GM18520 (cell line): Measurements from ENCODE around the gene RS1.

Experiments
- ATAC-seq: cut with Tn5 transposase; IDR thresholded peaks from one replicate; pipeline ENCODE4 v1.9.1; 2021; ENCODE audit not compliant: unreplicated experiment

The RS1 gene

DNA sequence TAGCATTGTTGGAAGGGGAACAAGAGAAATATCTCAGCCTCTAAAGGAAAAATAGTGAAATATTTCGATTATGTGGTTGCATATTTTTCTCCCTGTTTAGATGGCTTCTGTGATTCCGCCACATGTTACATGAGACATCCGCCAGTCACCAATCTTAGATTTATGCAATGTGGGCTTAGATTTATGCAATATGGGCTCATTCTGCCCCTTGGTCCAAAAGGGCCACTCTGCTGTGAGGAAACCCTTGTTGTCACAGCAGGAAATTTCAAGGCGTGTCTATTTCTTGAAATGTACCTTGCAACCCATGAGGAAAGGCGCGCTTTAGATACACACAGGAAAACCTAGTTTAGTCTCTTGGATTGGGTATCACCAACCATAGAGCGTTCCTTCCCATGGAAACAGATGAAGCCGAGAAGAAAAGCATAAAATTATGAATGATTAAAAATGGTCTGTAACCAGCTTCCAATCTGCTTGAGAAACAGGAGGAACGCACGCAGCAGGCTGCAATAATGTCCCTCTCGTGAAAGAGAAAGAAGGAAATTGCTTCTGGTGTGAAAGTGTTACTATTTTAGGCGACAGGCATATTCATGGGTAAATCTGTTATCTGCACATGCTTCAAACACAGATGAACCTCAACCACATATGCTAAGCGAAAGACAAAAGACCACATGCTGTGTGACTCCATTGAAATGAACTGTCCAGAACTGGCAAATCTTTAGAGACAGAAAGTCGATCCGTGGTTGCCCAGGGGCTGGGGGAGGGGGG, 3.7 kb downstream of the RS1 start:
- ATAC-seq: no peak

DNA sequence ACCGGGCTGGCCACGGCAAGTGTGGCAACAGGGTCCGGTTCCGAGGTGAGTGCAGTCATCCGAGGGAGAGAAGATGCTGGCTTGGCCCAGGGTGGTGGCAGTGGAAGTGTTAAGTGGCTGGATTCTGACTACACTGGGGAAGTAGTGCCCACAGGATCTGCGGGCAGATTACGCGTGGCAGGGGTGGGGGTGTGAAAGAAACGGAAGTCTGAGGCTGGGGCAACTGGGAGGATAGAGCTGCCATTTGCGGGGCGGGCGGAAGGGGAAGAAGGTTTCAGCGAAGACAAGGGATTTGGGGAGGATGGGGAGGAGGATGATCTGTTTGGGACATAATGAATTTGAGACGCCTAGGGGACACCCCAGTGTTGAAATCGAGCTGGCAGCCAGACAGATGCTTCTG, 5.3 kb downstream of the RS1 start:
- no peak for ATAC-seq

DNA sequence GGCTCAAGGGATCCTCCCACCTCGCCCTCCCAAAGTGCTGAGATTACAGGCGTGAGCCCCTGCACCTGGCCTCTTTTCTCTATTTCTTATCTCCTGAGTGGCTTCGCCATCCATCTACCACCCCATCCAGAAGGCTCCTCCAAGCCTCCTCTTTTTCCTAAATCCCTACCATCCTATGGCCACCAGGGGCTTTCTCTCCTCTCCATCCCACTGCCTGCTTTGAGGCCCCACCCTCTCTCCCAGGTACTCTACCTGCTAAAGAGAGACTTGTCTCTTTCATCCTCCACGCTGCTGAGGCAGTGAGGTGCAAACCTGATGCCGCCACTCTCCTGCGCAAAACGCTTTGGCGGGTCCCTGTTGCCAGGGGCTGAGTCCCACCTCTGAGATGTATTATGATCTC, 7.0 kb downstream of the RS1 start:
- ATAC-seq: no peak

DNA sequence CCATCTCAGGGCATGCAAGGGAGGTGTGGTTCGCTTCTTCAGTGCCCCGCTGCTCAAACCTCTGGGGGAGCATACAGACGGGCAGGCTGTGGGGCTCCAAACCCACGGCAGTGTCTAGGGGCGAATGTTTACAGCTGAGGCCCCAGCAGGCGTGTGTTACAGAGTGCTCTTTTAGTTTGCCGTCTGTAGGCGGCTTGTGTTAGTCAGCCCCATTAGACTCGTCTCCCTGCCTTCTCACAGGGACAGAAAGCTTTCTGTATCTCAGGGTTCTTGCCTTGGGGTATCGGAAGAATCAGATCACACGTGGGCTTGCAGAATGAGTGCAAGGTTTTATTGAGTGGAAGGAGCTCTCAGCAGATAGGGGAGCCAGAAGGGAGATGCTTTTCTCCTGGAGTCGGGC, 10.6 kb downstream of the RS1 start:
- ATAC-seq: no peak

DNA sequence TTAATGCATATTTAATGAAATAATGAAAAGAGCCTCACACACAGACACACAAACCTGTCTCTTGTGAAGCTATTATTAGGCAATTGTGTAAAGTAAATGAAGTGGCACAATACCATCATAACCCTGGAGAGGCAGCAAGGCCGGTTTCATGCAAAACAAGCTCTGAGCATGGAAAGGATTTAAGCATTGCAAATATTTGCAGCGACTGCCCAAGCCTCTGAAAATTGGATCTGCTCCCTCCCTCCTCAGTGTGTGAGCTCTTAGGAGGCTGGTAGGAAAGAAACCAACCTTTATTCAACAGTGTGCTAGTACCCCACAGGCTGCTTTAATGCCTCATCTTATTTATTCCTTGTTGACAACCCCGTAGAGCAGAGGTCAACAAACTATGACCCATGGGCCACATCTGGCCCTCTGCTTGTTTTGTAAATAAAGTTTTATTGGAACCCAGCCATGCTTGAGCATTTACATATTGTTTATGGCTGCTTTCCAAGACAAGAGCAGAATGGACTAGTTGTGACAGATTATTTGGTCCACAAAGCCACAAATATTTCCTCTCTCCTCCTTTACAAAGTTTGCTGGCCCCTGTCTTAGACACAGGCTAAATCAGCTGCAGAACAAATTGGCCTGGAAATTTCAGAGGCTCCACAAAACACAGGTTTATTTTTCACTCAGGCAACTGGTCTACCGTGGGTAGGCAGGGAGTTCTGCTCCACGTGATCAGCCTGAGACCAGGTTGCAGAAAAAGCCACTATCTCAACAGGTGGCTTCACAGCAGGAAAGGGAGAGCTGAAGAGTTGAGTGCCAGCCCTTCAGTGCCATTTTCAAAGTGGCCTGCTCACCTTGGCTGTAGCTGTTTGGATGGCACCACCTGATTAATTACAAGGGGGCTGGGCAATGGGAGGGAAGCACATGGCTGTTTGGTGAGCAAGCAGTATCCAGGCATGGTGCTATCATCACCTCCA, 16.8 kb downstream of the RS1 start:
- ATAC-seq: no peak

DNA sequence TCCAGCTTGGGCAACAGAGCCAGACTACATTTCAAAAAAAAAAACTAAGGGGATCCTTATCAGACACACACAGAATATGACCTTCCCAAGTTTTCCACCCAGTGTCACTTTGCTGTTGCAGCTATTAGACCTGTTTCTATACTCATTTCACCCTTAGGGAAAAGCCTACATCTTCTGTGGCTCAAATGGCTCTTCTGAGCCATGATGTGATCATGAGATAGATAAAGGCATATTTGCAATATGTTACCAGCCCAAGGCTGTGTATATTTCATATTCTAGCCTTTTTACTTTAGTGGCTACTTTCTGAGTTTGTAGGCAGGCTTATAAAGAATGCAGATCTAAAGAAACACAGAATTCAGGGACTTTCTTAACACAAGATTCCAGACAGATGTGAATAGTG, 19.3 kb downstream of the RS1 start:
- ATAC-seq: no peak

DNA sequence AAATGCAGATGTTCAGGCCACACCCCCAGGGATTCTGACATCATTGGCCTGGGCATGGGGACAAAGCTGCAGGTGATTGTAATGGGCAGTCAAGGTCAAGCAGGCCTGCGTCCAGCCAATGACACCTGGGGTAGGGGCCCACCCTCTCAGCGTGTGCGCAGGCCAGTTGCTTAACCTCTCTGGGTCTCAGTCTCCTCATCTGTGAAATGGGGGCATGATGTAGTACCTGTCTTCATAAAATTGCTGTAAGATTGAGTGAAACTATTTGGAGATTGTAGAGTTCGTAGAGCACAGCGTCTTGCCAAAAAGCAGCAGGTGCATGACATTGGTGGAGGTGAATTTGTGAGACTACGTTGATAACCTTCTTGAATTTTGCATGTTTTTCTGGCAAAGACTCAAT, 21.2 kb downstream of the RS1 start:
- ATAC-seq: no peak

DNA sequence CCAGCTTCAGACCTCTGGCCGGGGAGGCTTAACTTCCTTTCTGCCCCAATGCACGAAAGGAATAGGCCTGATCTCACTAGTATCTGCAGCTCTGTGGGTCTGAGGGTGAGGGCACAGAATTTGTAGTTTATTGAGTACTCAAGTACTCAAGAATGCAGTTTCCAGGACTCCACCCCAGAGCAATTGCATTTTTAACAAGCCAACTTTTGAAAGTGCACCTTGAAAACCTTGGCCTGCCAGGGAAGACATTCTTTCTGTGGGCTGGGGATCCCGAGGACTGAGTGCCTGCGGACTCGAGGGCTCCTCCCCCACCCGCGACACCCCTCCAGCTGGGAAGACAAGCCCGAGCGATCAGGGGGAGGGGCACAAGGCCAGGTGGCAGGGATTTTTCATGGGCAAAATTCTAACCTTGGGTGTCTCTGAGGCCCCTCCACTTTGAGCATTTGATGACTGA, 22.4 kb downstream of the RS1 start:
- no peak for ATAC-seq

DNA sequence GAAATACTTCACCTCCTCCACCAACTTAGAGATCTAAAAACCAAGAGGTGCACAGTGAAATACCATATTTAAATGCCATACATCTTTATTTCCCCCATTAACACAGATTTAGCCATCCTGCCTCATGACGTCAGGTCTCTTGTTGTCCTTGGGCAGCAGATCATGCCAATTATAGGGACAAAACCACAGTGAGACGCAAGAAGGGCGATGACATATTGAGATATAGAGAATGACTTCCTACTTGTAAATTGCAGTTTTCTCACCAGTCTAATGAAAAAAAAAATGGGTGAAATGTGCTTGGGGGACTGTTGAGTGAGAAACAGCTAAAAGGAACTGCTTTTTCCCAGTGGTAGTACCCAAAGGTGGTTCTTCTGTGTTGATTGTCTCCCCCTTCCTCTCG, 24.3 kb downstream of the RS1 start:
- no peak for ATAC-seq

DNA sequence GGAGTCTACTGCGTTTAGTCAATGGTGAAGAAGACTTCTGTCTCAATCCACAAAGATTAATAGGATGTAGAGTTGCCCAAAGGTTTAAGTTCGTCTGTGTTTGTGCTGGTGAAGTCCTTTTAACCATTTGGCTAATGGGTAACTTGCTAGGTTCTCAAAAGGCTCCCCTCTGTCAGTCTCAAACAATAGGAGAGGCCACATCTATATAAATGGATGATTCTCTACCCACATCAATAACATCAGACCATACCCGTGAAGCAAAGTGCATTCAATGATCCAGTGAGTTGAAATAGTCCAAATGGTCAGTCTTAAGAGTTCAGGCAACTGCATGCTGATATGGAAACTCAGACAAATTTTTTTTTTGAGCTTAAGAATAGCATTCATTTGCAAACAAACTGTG, 28.1 kb downstream of the RS1 start:
- ATAC-seq: no peak

DNA sequence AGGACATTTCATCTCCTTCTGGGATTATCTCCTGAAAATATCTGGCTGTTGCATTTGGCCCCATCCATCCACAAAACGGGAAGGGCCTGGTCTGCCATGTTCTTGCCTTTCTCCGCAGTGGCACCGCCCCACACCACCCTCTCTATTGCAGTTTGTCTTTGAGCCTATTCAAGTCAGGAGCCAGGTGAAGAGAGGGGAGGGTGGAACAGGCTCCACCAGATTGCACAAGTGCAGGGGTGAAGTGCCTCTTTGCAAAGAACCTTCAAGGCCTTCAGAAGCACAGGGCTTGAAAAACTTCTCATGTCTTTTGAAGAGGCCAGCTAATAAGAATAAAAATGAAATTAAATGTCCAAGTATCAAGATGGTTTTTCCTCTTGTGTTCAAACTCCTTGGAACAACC, 28.7 kb downstream of the RS1 start:
- ATAC-seq: no peak

DNA sequence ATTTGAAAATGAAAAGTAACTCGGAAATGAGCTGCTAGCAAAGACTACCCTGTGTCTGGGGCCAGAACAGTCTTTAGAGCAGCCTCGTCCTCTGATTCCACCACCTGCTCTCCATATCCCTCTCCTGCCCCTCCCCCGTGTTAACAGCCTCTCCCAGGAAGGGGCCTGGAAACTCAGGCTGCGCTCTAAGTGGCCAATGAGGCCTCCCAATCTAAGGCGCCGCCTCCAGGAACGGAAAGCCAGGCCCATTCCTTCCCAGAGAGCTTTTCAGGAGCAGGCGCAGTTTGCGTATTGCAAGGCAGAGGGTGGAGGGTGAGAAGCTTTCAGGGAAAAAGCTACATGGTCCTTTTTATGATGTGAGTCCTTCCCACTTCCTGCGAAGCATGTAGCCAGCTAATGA, 31.2 kb downstream of the RS1 start:
- ATAC-seq: no peak

DNA sequence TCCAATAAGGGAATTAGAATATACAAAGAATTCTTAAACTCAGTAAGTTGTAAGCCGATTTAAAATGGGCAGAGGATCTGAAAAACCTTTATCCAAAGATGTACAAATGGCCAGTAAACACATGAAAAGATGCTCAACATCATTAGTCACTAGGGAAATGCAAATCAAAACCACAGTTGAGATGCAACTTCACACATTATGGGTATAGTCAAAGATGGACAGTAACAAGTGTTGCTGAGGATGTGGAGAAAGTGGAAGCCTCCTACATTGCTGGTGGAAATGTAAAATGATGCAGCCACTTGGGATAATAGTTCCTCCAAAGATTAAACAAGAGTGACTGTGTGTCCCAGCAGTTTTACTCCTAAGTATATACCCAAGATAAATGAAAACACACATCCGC, 32.6 kb downstream of the RS1 start:
- no peak for ATAC-seq

DNA sequence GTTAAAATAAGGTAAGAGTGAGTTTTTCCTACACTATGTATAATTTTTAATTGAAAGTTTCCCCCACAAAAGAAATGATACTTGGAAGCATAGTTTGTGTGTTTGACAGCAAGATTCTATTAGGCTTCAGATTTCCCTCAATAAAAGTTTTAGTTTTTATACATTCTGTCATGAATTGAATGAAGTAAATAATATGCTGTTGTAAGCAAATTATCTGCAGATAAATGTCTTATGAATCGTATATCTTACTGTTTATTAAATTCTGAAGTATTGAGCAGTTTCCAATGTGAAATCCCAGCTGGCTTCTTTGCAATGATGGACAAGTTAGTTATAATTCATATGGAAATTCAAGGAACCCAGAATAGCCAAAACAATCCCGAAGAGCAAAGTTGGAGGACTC, 33.5 kb downstream of the RS1 start:
- ATAC-seq: no peak

DNA sequence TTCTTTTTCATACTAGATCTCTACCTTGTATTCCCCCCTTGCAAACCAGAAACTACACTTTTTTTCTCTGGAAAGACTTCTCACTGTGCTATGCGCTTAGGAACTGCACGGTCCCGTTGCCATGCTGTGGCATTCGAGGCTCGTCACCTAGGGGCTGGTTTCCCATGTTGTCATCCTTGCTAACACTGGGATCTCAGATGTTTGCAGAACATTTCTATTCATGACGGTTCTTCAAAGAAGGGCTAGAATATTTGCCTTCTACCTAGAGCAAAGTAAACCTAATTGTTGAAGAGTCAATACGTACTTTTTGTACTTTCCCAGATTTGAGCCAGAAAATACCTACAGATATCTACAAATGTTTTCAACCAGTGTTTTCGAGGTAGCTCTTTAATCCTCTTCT, 41.0 kb downstream of the RS1 start:
- ATAC-seq: no peak

DNA sequence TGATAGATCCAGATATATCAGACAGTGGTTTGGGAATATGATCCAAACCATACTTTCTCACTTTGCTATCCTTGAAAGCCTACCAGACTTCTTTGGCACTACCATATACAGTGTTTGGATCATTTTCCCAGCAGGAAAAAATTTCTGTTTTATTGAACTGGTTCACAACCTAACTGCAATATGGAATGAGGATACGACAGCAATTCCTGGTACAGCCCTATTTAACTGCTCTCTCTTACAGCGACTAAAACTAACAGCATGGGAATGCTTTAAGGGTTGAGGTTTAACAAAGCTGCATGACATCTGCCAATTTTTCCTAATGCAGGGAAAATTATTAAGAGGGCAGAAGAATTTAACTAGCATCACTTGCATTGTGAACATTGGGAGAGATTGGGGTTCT, 47.3 kb downstream of the RS1 start:
- no peak for ATAC-seq

DNA sequence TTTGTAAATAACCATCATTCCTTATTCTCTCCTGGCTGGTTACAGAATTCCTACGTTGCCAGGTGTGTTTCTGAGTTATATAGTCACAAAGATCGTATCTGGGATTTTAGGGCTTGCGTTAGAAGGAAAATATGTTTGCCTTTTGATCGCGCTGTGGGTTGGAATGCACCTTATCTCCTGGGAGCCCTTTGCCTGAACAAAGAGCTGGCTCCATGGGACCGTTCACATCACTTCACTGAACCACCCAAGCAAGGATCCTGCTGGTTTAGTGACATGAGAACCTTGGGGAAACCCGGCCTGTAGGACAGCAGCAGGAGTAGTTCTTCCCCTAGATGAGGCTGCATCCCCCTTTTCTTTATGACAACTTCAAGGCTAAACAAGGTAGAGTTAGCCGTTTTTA, 51.6 kb downstream of the RS1 start:
- no peak for ATAC-seq

DNA sequence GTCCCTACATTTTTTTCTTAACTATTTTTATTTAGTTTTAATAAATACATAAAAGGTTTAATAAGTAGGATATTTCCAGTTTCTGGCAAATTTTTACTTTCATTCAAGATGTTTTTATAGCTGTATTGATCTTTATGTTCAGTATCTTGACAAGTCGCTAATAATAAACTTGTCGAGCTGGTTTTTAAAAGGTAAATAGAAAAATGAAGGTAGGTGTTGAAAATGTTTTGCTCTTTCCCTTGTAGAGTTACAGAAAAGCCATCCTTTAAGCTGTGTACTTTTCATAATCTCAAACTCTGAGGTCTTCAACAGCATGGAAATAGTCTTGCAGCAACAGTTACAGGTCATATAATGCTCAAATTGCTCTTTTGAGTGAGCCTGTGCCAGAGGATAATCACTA, 52.6 kb downstream of the RS1 start:
- no peak for ATAC-seq

DNA sequence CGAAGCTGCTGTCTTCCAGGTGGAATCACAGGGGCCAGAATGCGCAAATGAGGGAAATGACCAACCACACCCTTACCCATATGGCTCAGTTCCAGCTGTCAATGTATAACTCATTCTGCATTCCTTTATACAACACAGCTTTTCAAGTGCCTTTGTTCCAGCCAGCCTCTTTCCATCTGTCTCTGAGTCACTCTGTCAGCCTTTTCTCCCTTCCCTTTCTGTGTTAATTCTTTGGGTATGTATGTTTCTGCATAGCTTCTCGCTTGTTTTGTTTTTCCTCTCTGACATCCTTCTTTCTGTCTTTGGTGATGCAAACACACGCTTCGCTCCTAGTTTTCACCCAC, 54.5 kb downstream of the RS1 start:
- no peak for ATAC-seq

DNA sequence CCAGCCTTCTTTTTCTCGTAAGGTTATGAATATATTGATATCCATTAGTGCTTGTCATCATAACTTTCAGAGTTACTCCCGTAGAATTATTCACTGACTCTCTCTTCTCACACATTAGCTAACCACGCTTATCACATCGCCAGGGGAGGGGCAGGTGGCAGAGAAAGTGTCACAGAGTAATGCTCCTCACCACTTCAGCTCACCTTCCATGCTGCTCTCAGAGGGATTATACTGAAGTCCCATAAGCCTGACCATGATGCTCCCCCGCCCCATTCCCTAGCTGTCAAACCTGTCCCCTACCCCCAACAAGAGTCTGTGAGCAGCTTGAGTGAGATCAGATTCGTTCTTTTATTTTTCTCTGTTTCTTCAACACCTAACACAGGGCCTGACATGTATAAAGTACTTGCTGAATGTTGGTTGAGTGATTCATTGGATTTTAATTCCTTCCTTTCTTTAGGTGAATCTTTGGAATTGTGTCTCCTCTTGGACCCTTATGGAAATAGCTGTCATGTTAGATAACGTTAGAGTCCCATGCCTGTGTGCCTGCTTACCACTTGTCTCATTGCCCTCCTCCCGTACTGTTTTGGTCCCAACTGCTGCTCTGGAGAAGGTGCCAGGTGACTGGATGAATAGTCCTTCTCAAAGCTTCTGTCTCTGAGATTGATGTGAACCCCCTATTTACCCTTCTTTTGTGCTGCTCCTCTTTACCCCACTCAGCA, 55.1 kb downstream of the RS1 start:
- no peak for ATAC-seq

DNA sequence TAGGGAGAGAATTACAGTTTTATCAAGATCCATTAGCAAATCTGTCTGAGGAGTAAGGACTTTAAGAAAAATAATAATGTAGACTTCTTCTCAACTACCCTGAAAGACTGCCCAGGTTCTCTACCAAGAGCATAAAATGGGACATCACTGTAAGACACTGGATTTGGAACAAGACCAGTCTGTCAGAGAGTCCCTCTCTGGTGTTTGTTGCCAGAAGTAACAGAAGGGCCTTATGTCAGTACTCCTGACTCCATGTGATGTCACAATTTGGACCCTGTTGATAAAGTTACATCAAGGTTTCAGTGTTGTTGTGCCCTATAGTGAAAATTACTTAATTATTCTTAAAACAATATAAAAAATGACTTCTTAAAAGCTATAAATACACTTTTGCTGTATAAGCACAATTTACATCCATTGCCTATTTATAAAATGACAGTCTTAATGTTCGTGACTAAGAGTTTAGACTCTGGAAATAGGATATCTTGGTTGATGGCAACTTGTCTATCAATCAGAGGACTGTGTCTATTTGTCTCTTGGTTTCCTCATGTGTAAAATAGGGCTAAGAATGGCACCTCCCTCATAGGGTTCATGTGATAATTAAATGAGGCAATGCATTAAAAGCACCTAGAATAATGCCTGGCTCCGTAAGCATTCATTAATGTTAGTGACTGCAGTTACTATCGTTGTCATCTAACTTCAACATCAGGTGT, 57.8 kb downstream of the RS1 start:
- no peak for ATAC-seq
